Omental fat pad (tissue), 4 donors: ENCODE measurements around the gene RESP18. TPM values are rescaled to one million over a fixed set of nuclear protein-coding genes. Genes with fewer than 3 reads are reported as not detected.

Experiments used
- ATAC-seq: fragments of 150-250 bp; one replicate; pipeline ENCODE4 v1.9.1; 2016; ENCODE audit warnings: mild to moderate bottlenecking, moderate library complexity; ENCODE audit not compliant: low FRiP score
- DNase-seq: peaks from one replicate; pipeline ENCODE4 v3.0.0-alpha.2; 2019; ENCODE audit warnings: low spot score
- total RNA-seq, 4 donors: library from RNA; depleted of rRNA; stranded (reverse); fragments of >200 nt; gene quantifications; one replicate each; pipeline ENCODE4 v1.1.0, GENCODE V29; 2016
- TF ChIP-seq, protein P1 (sequence below), 3 donors: fragments of 450-650 bp; IDR thresholded peaks; one replicate each; pipeline ENCODE4 v1.5.1; 2016 to 2017; ENCODE audit warnings: antibody characterized with exemption in 3 of 3, mild to moderate bottlenecking in 3 of 3, moderate library complexity in 2 of 3

The RESP18 gene
- total RNA-seq, 4 donors from 2014 or later, result not detected

DNA sequence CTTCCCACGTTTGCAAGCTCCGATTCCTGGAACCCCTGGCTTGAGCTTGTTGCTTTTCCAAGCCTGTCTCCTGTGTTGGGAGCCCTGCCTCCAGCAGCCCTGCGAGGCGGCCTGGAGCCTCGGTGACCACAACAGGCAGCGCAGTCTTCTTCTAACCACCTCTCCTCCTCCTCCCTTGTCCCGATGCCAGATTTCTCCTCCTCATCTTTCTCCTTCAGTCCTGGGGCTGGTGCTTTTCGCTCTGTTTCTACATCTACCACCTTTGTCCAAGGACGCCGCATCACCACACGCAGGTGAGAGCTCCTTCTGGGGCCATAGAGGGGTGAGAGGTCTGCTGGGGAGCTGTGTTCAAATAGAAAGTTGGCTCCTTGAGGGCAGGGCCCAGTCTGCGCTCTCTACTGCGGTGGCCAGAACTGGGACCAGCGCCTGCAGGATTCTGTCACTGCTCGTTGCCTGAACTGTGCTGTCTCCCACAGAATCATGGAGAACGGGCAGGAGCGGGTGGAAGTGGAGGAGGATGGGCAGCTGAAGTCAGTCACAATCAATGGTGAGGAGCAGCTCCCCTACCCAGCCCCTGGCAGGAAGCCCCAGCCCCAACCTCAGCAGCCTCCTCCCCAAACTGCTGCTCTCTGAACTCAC is 49.5 kb downstream of the RESP18 start:
- TF ChIP-seq, protein P1, sequence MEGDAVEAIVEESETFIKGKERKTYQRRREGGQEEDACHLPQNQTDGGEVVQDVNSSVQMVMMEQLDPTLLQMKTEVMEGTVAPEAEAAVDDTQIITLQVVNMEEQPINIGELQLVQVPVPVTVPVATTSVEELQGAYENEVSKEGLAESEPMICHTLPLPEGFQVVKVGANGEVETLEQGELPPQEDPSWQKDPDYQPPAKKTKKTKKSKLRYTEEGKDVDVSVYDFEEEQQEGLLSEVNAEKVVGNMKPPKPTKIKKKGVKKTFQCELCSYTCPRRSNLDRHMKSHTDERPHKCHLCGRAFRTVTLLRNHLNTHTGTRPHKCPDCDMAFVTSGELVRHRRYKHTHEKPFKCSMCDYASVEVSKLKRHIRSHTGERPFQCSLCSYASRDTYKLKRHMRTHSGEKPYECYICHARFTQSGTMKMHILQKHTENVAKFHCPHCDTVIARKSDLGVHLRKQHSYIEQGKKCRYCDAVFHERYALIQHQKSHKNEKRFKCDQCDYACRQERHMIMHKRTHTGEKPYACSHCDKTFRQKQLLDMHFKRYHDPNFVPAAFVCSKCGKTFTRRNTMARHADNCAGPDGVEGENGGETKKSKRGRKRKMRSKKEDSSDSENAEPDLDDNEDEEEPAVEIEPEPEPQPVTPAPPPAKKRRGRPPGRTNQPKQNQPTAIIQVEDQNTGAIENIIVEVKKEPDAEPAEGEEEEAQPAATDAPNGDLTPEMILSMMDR (IDR thresholded peaks at IDR 0.05), result no peak
- DNase-seq, result no peak
- ATAC-seq, result no peak

GRCh38 chr2:219282375-219282774 is 50.2 kb downstream of the RESP18 start:
- TF ChIP-seq, protein P1 (IDR thresholded peaks at IDR 0.05), result no peak
- DNase-seq, result no peak
- ATAC-seq, result no peak

GRCh38 chr2:219281588-219281987 is 51.0 kb downstream of the RESP18 start:
- no peak for ATAC-seq
- no peak for DNase-seq
- TF ChIP-seq, protein P1 (IDR thresholded peaks at IDR 0.05), result no peak

DNA sequence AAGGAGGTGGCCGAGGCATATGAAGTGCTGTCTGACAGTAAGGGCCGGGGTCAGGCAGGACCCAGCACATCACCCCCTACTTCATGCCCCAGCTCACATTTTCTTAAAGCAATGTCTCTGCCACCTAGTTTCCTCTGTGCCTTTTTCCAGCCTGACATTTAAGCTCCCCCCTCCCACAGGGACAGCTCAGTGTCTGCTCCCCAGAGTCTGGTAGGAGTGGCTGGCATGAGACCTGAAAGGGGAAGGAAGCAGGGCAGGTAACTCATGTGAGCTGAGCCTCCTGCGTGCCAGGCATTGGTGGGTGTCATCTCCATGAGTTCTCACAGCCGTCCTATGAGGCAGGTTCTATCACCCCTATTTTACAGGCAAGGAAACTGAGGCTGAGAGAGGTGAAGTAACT is 51.9 kb downstream of the RESP18 start:
- TF ChIP-seq, protein P1 (IDR thresholded peaks at IDR 0.05), result no peak
- ATAC-seq (no peak), DNase-seq (no peak)

DNA sequence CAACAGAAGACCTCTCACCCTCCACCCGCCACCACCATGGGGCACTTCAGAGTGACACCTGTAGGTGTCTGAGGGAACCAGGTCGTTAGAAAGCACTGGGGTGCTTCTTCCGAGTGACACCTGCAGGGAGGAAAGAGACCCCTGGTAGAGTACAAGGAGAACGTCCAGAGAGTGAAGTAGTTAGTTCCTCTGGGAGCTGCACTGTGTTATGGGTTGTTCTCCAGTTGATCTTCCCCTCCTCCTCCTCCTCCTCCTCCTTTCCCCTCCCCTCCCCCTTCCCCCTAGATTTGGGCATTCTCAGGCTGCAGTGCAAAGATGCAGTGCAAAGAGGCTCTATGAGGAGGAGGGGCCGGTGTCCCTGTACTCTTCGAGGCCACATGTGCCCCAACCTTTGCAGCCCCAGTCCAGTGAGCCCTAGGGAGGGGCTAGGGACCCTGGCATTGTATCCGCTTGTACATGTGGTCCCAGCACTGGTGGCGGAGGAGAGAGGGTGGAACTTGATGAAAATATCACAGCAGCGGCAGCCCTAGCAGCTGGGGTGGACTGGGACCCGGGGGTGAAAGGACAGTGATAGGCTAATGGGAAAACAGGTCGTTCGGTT is 52.5 kb downstream of the RESP18 start:
- TF ChIP-seq, protein P1 (IDR thresholded peaks at IDR 0.05), result no peak
- no peak for DNase-seq
- peak; percentile 0 for ATAC-seq

DNA sequence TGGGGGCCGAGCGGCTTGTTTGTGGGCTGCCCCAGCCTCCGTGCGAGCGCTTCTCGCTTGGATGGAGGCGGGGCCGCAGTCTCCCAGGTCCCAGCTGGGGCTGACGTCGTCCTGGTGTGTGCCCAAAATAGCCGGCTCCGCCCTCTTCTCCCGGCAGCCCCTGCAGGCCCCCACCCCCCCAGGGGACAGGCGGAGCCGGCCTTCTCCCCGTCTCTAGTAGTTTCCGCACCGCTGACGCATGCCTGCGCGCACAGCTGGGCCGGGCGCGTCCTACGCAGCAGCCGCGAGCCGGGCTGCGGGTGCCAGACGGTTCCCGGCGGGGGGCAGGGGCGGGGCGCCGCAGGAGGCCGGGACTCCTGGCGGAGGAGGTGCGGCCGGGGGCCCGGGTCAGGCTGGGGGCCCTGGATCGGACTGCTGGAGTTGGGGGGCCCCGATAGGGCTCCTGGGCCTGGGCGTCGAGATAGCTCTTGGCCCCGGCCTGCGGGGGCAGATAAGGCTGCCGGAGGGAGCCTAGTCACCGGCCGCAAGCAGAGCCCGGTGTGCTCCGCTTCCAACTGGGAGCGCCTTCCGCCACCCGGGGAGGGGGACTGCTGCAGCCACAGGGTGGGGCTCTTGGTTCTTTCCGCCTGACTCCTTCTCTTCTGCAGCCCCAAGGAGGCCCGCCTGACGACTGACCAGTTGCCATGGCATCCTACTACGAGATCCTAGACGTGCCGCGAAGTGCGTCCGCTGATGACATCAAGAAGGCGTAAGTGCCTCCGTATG is 53.2 kb downstream of the RESP18 start, which contains the start of gene DNAJB2:
TSS of gene DNAJB2 (plus strand) at position 216 of the 765 bp plus-strand sequence. CDS start at position 684, 468 bp downstream.
- ATAC-seq (peak; percentile 96), DNase-seq (peak; percentile 91)

More for the DNA sequence above, 53.2 kb downstream of the RESP18 start, which contains the start of gene DNAJB2:
- TF ChIP-seq, protein P1 (IDR thresholded peaks at IDR 0.05), result no peak
